ENCODE measurements around the gene SBF2.

The SBF2 gene

DNA sequence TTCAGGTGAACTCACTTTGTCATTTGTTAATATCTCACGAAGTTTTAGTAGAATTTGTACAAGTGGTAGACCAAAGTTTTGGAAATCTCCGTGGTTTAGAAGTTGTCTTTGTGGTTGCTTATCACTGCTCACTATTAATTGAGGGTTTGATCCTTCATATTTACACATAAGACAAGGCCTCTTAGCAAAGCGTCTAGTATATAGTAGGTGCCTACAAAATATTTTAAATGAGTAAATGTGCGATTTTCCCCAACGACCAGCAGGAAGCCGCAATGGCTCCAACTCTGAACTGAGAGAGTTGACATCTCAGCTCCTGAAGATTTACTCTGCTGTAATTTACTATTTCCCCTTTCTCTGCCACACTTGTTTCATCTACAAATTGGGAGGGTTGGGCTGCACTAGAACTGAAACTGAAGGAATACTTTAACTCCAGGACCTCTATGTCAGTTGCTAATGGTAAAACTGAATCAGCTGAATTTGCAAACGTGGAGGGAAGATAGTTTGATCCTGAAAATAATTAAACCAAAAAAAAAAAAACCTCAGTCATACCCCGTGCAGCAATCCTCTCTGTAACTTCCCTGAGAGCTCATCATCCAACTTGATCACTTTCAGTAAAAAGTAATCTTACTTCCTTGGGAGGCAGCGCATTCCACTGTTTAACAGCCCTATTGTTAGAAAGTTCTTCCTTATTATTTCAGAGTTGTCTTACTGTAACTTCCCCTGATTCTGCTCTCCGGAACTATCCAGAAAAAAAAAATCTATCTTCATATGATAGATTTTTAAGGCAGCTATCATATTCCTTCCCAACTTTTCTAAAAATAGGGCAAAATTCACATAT lies 1.3 kb upstream of the SBF2 start:
- ChIA-PET POLR2A (interaction anchor here (0.8 to 1.5 kb wide), 3 partner anchors 9 to 108 kb away, joined by 3 to 8 read pairs (median 5); partner anchors contain the start of gene ADM), CTCF (interaction anchor here (0.7 kb wide), 1 partner anchor 14 kb away, joined by 3 read pairs; no protein-coding TSS in a partner anchor)
- DNase-seq (ENCODE audit: extremely low spot score) = no peak
- TF ChIP-seq ZNF384 (IDR thresholded peaks at IDR 0.05) = no peak
- TF ChIP-seq BHLHE40 (IDR thresholded peaks at IDR 0.05; ENCODE audit: borderline replicate concordance) = no peak
- no peak for TF ChIP-seq ELF4 (IDR thresholded peaks at IDR 0.05)
- TF ChIP-seq SUZ12 (IDR thresholded peaks at IDR 0.05) = no peak
- no peak for TF ChIP-seq SP1 (IDR thresholded peaks at IDR 0.05)
- TF ChIP-seq LEF1 (IDR thresholded peaks at IDR 0.05; ENCODE audit: borderline replicate concordance) = no peak
- TF ChIP-seq, protein P1, sequence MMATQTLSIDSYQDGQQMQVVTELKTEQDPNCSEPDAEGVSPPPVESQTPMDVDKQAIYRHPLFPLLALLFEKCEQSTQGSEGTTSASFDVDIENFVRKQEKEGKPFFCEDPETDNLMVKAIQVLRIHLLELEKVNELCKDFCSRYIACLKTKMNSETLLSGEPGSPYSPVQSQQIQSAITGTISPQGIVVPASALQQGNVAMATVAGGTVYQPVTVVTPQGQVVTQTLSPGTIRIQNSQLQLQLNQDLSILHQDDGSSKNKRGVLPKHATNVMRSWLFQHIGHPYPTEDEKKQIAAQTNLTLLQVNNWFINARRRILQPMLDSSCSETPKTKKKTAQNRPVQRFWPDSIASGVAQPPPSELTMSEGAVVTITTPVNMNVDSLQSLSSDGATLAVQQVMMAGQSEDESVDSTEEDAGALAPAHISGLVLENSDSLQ (IDR thresholded peaks at IDR 0.05) = no peak
- TF ChIP-seq TARDBP (IDR thresholded peaks at IDR 0.05) = no peak
- no peak for TF ChIP-seq HDGF (IDR thresholded peaks at IDR 0.05; ENCODE audit: borderline replicate concordance)
- no peak for TF ChIP-seq NFRKB (IDR thresholded peaks at IDR 0.05)
- TF ChIP-seq CTBP1 (IDR thresholded peaks at IDR 0.05; ENCODE audit: borderline replicate concordance) = no peak
- TF ChIP-seq FOXK2 (IDR thresholded peaks at IDR 0.05) = no peak
- TF ChIP-seq ARNT (IDR thresholded peaks at IDR 0.05) = no peak

DNA sequence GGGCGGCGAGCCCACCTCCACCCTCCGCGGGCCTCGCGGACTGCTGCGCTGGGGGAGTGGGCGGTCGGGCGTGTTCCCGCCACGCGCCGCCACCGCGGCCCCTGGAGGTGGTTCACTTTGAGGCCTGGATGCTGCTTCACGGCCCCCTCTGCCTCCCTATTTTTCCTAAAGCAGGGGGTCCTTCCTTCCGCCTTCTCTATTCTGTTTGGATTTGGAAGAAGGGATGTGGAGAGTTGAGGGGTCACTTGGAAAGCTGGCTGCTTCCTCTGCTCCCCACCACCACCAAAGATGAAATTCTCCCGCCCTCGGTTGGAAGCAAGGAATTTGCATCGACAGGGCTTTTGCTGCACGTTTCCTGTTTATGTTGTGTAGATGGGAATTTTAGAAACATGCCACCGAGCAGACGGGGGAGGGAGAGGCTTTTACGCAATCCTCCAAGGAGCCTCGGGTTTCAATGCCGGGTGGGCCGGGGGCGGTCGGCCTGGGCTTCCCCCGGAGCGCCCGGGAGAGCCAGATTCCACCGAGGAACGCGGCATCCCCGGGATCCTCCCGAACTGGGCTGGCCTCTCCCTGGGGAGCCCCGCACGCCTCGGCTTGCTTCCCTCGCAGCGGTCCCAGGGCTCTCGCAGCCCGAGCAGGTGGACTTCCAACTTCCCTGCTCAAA lies 403 bp upstream of the SBF2 start:
- ChIA-PET CTCF (no interaction called here), POLR2A (interaction anchor here (1.4 to 3.2 kb wide), 2 partner anchors 9 to 15 kb away, joined by 5 to 27 read pairs; partner anchors contain the start of gene ADM)
- peak; percentile 45 for DNase-seq (ENCODE audit: extremely low spot score)
- TF ChIP-seq L3MBTL2 (conservative IDR thresholded peaks at IDR 0.05) (peak; percentile 77), LEF1 (IDR thresholded peaks at IDR 0.05; ENCODE audit: borderline replicate concordance) (0 out of 2 replicates have a peak, but pooled peaks have one; percentile 1), FOXA1 (IDR thresholded peaks at IDR 0.05) (no peak), TARDBP (IDR thresholded peaks at IDR 0.05) (no peak)

DNA sequence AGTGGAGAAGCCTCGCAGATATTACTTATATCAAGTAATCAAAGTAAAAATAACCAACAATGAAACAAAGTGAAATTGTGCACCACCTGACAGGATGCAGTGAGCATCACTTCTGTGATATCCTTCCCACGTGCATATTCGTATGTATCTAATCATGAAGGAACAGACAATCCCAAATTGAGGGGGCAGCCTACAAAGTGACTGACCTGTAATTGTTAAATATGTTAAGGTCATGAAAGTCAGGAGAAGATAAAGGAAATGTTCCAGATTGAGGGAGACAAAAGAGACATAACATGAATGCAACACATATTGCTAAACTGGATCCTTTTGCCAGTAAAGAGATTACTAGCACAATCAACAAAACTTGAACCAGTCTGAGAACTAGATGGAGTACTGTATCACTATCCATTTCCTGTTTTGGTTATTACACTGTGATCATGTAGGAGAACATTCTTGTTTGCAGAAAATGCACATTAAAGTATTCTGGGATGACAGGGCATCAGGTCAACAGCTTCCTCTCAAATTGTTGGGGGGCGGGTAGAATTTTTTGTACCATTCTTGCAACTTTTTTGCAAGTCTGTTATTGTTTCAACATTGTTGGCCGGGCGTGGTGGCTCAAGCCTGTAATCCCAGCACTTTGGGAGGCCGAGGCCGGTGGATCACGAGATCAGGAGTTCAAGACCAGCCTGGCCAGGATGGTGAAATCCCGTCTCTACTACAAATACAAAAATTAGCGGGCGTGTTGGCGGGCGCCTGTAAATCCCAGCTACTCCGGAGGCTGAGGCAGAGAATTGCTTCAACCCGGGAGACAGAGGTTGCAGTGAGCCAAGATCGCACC lies 2.0 kb downstream of the SBF2 start:
- POLR2A ChIA-PET = interaction anchor here (3.2 kb wide), 1 partner anchor 12 kb away, joined by 27 read pairs; the partner anchor contains the start of gene ADM
- no peak for TF ChIP-seq SUZ12 (IDR thresholded peaks at IDR 0.05)
- TF ChIP-seq SP1 (IDR thresholded peaks at IDR 0.05) = no peak
- TF ChIP-seq NFRKB (IDR thresholded peaks at IDR 0.05) = no peak
- no peak for TF ChIP-seq ZNF384 (IDR thresholded peaks at IDR 0.05)
- TF ChIP-seq TARDBP (IDR thresholded peaks at IDR 0.05) = no peak
- TF ChIP-seq HDGF (IDR thresholded peaks at IDR 0.05; ENCODE audit: borderline replicate concordance) = no peak
- TF ChIP-seq LEF1 (IDR thresholded peaks at IDR 0.05; ENCODE audit: borderline replicate concordance) = no peak
- TF ChIP-seq, protein P1 (IDR thresholded peaks at IDR 0.05) = no peak
- no peak for TF ChIP-seq FOXA1 (IDR thresholded peaks at IDR 0.05)
- CTCF ChIA-PET = interaction anchor here (0.6 to 1.1 kb wide), 3 partner anchors 28 to 558 kb away, joined by 3 to 5 read pairs (median 3); no protein-coding TSS in a partner anchor
- no peak for DNase-seq (ENCODE audit: extremely low spot score)

DNA sequence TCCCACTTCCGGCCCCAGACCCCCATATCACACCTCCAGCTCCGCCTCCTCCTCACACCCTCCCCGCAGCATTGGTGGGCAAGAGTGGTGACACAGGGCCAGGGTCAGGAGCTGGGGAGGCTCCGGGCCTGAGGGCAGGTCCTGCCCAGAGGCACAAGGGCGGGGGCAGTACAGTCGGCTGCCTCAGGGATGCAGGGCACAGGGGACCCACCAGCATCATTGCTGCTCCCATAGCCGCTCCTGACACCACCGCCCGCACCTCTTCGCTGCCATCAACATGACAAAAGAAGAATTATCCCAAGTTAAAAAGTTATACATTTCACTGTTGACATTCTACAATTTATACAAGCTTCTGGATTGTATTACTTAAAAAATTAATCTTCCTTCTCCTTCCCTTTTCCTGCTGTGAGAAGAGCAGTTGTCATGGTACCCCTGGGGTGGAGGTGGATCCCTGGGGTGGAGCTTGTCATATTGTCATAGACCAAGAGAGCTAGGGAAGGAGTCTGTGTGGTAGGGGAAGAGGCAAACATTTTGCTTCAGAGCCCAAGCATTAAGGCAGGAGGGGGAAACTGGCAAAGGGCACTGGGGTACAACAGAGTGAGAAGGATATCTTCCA lies 4.1 kb downstream of the SBF2 start:
- no peak for DNase-seq (ENCODE audit: extremely low spot score)
- ChIA-PET CTCF (no interaction called here), POLR2A (interaction anchor here (1.3 kb wide), 1 partner anchor 14 kb away, joined by 4 read pairs; no protein-coding TSS in a partner anchor)
- TF ChIP-seq CTBP1 (IDR thresholded peaks at IDR 0.05; ENCODE audit: borderline replicate concordance) (no peak), LEF1 (IDR thresholded peaks at IDR 0.05; ENCODE audit: borderline replicate concordance) (no peak)

DNA sequence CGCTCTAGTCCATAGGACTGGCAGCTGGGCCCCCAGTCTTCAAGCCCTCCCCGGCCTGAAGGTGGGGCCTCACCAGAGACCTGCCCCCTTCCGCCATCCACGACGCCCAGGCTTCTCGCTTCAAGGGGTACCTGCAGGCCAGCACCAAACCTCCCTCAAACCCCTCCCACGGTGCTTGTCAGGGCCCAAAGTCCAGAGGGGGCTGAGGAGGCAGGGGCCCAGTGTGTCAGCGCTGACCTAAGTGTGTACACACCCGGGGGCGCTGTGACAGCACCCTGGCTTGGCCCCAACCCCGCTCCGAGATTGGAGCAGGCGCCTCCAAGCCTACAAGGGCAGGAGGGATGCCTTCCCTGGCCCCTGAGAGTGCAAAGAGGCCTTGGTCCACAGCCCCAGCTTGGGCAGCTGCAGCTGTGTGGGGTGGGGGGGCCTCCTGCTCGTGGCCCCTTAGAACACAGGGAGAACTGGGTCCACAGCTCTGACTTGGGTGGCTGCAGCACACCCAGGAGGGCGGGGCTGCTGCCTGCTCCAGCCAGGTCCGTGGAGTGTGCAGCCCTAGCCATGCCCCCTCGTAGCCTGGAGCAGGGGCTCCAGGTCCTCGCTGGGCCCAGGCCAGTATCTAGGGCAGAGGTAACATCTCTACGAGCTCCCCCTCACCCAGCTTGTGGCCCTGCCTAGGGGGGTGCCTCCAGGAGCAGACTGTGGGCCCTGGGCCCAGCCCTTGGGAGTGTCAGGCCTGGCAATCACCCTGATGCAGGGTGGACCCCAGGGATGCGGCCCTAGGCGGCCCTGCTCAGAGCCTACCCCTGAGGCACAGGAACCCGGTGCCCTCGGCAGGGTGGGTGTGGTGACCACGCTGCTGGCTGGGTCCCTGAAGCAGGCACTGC lies 4.9 kb downstream of the SBF2 start:
- ChIA-PET CTCF (interaction anchor here (1.1 to 1.6 kb wide), 2 partner anchors 15 to 82 kb away, joined by 3 to 5 read pairs; partner anchors contain the start of gene ADM), POLR2A (interaction anchor here (1.3 to 1.4 kb wide), 2 partner anchors 15 kb away, joined by 3 to 4 read pairs; no protein-coding TSS in a partner anchor)
- TF ChIP-seq HDGF (IDR thresholded peaks at IDR 0.05; ENCODE audit: borderline replicate concordance) (no peak), FOXK2 (IDR thresholded peaks at IDR 0.05) (no peak)
- no peak for DNase-seq (ENCODE audit: extremely low spot score)

Data from HEK293T (cell line).